GM10248 (cell line): Measurements from ENCODE around the gene USP16.
A peak's percentile ranks its signal among the peaks of the same experiment; 100 is the strongest.
"Not testable (repeated sequence)": the region's sequence is repeated elsewhere in the genome, so short reads cannot be mapped to it uniquely, and the experiment has no call there.

ENCODE experiments used
- CTCF ChIA-PET: fragments of 300-600 bp; sonication (Branson Sonifier 250); formaldehyde crosslinking; extraction: SDS; loops from one replicate; lab custom pipeline; 2021; ENCODE audit warnings: antibody characterized with exemption; lab: Yijun Ruan, JAX
- POLR2A ChIA-PET: fragments of 350-650 bp; sonication (Branson Sonifier 250); formaldehyde crosslinking; extraction: SDS; loops from one replicate; lab custom pipeline; 2020; ENCODE audit warnings: antibody characterized with exemption; lab: Yijun Ruan, JAX
- DNase-seq: peaks from one replicate; pipeline ENCODE4 v3.0.0; 2012; ENCODE audit errors: extremely low spot score
- CTCF ChIP-seq: IDR thresholded peaks from 2 replicates; pipeline ENCODE4 v1.5.1; 2012; ENCODE audit warnings: mild to moderate bottlenecking, low read depth; ENCODE audit errors: extremely low read depth, missing control alignments, control extremely low read depth

The USP16 gene

GRCh38 chr21:29073222-29074006 lies 48.9 kb downstream of the USP16 start, which contains the start of gene CCT8:
Gene CCT8, minus strand, starts transcription at chr21:29073648. Its CDS starts 58 bp downstream, at chr21:29073590.
- ChIA-PET CTCF (interaction anchor here (1.2 to 1.8 kb wide), 3 partner anchors 15 to 303 kb away, joined by 3 to 6 read pairs (median 6); no protein-coding TSS in a partner anchor), POLR2A (interaction anchor here (1.6 kb wide), 1 partner anchor 226 kb away, joined by 9 read pairs; the partner anchor contains the start of gene BACH1)
- peak; percentile 96 for DNase-seq
- TF ChIP-seq CTCF: no peak

DNA sequence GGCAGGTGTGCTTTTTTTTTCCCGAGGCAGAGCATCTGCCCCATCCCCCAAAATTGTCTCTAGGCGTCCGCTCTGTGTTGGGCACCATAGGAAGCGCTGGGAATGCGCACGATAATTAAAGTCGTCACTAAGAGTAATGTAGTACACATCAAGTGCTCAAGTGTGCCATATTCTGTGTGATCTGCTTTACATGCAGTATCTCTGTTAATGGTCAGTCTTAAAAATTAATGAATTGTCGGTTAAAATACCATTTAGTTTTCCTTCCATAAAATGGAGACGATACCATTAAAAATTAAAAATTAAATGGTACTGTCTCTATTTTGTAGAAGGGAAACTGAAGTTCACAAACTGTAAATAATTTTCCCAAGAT lies 49.5 kb downstream of the USP16 start:
- no peak for TF ChIP-seq CTCF
- POLR2A ChIA-PET: interaction anchor here (1.6 kb wide), 1 partner anchor 226 kb away, joined by 9 read pairs; the partner anchor contains the start of gene BACH1
- DNase-seq: no peak
- CTCF ChIA-PET: interaction anchor here (1.8 kb wide), 1 partner anchor 302 kb away, joined by 6 read pairs; no protein-coding TSS in a partner anchor

DNA sequence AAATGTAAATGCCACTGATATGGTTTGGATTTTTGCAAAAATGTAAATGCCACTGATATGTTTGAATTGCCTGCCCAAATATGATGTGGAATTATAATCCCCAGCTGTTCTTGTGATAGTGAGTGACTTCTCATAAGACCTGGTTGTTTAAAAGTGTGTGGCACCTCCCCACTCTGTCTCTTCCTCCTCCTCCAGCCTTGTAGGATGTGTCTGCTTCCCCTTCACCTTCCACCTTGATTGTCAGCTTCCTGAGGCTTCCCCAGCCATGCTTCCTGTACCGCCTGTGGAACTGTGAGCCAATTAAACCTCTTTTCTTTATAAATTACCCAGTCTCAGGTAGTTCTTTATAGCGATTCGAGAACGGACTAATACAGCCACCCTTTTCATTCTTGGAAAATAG lies 50.3 kb downstream of the USP16 start:
- ChIA-PET POLR2A (interaction anchor here (1.6 kb wide), 1 partner anchor 225 kb away, joined by 9 read pairs; the partner anchor contains the start of gene BACH1), CTCF (interaction anchor here (1.8 kb wide), 1 partner anchor 302 kb away, joined by 6 read pairs; no protein-coding TSS in a partner anchor)
- DNase-seq: no peak
- no peak for TF ChIP-seq CTCF

DNA sequence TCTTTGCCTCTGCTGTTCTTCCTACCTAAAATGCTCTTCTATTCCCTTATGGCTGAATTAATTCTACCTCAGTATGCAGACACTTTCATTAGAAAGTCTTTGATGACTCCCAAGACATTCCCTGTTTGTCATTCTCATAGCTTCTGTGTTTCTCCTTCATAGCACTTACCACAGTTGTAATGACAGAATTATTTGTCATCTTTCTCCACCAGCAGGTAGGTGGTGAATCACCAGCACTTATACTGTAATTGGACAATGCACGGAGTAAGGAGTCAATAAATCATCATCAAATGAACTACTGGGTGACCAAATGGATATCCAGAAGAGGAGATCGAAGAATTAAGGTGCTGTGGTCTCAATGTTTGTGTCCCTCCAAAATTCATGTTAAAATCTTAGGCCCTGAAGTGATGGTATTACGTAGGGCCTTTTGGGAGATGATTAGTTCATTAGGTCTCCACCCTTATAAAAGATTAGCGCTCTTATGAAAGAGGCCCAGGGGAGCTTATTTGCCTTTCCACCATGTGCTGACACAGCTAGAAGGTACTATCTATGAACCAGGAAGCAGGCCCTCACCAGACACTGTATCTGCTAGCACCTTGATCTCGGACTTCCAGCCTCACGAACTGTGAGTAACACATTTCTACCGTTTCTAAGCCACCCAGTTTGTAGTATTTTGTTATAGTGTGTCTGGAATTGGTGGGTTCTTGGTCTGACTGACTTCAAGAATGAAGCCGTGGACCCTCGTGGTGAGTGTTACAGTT lies 51.4 kb downstream of the USP16 start:
- no peak for DNase-seq
- POLR2A ChIA-PET: interaction anchor here (2.3 kb wide), 1 partner anchor 223 kb away, joined by 8 read pairs; the partner anchor contains the start of gene BACH1
- CTCF ChIA-PET: interaction anchor here (0.5 to 1.4 kb wide), 3 partner anchors 51 to 401 kb away, joined by 3 to 4 read pairs (median 3); partner anchors contain the start of gene USP16
- TF ChIP-seq CTCF: no peak

DNA sequence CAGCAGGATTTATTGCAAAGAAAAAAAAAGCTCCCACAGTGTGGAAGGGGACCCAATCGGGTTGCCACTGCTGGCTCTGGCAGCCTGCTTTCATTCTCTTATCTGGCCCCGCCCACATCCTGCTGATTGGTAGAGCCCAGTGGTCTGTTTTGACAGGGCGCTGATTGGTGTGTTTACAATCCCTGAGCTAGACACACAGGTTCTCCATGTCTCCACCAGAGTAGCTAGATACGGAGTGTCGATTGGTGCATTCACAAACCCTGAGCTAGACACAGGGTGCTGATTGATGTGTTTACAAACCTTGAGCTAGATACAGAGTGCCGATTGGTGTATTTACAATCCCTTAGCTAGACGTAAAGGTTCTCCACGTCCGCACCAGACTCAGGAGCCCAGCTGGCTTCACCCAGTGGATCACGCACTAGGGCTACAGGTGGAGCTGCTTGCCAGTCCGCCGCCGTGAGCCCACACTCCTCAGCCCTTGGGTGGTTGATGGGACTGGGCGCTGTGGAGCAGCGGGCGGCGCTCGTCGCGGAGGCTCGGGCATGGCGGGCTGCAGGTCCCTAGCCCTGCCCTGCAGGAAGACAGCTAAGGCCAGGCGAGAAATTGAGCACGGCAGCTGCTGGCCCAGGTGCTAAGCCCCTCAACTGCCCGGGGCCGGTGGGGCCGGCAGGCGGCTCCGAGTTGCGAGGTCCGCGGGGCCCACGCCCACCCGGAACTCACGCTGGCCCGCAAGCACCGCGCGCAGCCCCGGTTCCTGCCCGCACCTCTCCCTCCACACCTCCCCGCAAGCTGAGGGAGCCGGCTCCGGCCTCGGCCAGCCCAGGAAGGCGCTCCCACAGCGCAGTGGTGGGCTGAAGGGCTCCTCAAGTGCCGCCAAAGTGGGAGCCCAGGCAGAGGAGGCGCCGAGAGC lies 52.5 kb downstream of the USP16 start:
- DNase-seq: not testable (repeated sequence)
- ChIA-PET POLR2A (interaction anchor here (0.9 to 2.3 kb wide), 3 partner anchors 10 to 224 kb away, joined by 4 to 8 read pairs (median 4); partner anchors contain the start of gene BACH1), CTCF (interaction anchor here (0.7 to 4.9 kb wide), 7 partner anchors 11 to 299 kb away, joined by 3 to 48 read pairs (median 3); partner anchors contain the start of gene USP16)

GRCh38 chr21:29077651-29078090 lies 53.2 kb downstream of the USP16 start:
- ChIA-PET CTCF (interaction anchor here (1.4 to 4.9 kb wide), 3 partner anchors 12 to 218 kb away, joined by 3 to 48 read pairs (median 8); no protein-coding TSS in a partner anchor), POLR2A (interaction anchor here (1.3 to 2.3 kb wide), 2 partner anchors 9 to 221 kb away, joined by 4 to 8 read pairs; partner anchors contain the start of gene BACH1)
- DNase-seq: no peak
- TF ChIP-seq CTCF: no peak
